ENCODE measurements around the gene SLC43A1. TPM values are rescaled to one million over a fixed set of nuclear protein-coding genes. Genes with fewer than 3 reads are reported as not detected.

The SLC43A1 gene
- total RNA-seq, 1 donor from 2014 or later, result 1.3 TPM

DNA sequence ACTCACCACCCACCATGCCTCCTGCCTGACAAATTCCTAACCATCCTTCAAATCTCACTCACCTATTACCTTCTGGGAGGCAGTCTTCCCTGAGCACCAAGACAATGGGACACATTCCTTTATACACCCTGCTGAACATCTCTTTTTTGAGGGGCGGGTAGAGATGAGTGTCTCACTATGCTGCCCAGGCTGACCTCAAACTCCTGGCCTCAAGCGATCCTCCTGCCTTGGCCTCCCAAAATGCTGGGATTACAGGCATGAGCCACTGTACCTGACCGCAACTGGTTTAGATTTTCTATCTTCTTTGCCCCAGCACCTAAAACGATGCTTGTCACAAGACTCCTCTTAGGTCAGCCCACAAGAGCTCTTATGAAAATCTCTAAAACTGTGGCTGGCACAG, 7.9 kb upstream of the SLC43A1 start:
- DNase-seq (ENCODE audit: low read depth) (no peak), FAIRE-seq (no peak)
- H3K36me3 ChIP-seq (ENCODE audit: control insufficient read depth, insufficient read depth, low read length), result peaks cover 2% of the 10 kb centered on the region
- no peak overlapping the region for H3K4me3 ChIP-seq (ENCODE audit: low read depth, low read length)
- TF ChIP-seq, protein P1, sequence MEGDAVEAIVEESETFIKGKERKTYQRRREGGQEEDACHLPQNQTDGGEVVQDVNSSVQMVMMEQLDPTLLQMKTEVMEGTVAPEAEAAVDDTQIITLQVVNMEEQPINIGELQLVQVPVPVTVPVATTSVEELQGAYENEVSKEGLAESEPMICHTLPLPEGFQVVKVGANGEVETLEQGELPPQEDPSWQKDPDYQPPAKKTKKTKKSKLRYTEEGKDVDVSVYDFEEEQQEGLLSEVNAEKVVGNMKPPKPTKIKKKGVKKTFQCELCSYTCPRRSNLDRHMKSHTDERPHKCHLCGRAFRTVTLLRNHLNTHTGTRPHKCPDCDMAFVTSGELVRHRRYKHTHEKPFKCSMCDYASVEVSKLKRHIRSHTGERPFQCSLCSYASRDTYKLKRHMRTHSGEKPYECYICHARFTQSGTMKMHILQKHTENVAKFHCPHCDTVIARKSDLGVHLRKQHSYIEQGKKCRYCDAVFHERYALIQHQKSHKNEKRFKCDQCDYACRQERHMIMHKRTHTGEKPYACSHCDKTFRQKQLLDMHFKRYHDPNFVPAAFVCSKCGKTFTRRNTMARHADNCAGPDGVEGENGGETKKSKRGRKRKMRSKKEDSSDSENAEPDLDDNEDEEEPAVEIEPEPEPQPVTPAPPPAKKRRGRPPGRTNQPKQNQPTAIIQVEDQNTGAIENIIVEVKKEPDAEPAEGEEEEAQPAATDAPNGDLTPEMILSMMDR (IDR thresholded peaks at IDR 0.05; ENCODE audit: insufficient read depth, low read length, severe bottlenecking), result no peak
- no peaks in the 10 kb centered on the region for H3K27me3 ChIP-seq (ENCODE audit: control insufficient read depth, insufficient read depth, low read length)

DNA sequence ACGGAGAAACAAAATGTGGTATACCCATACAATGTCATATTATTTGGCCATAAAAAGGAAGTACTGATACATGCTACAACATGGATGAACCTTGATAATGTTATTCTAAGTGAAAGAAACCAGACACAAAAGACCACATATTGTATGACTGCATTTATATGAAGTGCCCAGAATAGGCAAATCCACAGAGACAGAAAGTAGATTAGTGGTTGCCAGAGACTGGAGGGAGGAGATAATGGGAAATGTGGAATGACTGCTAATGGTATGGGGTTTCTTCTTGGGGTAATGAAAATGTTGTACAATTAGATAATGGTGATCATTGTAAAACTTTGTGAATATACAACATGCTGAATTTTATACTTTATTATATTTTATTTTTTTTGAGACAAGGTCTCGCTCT, 5.6 kb upstream of the SLC43A1 start:
- DNase-seq (ENCODE audit: low read depth) (no peak), FAIRE-seq (no peak)
- TF ChIP-seq, protein P1 (IDR thresholded peaks at IDR 0.05; ENCODE audit: insufficient read depth, low read length, severe bottlenecking), result no peak
- Histone ChIP-seq H3K27me3 (ENCODE audit: control insufficient read depth, insufficient read depth, low read length) (no peaks in the 10 kb centered on the region), H3K4me3 (ENCODE audit: low read depth, low read length) (no peak overlapping the region), H3K36me3 (ENCODE audit: control insufficient read depth, insufficient read depth, low read length) (no peaks in the 10 kb centered on the region)

DNA sequence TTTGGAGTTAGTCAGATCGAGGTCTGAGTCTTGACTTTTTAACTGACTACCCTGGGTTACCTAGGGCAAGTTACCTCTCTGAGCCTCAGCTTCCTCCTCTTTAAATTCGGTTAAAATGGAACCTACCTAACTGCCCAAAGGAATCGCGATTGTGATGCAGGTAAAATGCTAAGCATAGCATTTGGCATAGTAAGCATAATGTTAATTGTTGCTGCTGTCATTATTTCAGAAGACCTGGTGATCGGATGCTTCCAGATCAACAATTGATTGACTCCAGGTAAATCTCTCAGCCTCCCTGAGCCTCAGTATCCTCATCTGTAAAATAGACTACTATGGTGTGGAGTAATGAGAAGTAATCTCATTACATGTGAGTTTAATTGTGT, 550 bp upstream of the SLC43A1 start:
- peaks cover 12% of the 10 kb centered on the region for H3K27me3 ChIP-seq (ENCODE audit: control insufficient read depth, insufficient read depth, low read length)
- FAIRE-seq (no peak), DNase-seq (ENCODE audit: low read depth) (no peak)
- peak overlapping the region; percentile 45 for H3K4me3 ChIP-seq (ENCODE audit: low read depth, low read length)
- no peaks in the 10 kb centered on the region for H3K36me3 ChIP-seq (ENCODE audit: control insufficient read depth, insufficient read depth, low read length)
- TF ChIP-seq, protein P1 (IDR thresholded peaks at IDR 0.05; ENCODE audit: insufficient read depth, low read length, severe bottlenecking), result no peak

DNA sequence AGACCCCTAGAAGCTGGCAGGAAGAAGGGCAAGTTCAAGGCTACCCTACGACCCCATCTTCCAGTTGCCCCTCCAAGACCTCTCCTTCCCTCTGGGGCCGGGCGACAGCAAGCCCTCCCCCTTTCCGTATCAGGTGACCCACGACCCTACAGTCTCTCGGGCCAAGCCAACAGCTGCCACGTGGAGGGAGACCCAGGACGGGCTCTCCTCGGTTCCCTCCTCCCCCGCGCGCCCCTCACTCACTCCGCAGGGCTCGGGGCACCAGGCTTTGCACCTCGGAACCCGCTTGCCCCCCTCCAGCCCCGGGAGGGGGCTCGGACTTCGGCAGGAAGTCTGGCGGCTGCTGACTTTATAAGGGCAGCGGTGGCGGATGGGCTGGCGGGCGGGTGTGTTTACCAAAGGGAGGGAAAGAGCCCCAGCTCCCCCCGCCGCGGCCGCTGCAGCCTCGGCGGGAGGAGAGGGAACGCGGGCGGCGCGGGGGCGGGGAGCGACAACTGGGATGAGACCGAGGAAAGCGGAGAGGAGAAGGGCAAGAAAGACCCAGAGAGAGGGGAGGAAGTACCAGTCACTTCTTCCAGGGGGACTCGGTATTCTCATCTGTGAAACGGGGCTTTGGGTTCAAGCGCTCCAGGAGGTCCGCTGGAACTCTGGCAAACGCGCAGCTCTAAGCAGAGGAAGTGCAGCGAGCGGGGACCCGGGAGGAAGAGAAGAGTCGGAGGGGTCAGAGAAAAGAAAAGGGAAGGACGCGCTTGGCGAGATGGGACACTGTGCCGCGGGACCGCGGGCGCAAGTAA, 767 bp downstream of the SLC43A1 start:
- FAIRE-seq (no peak), DNase-seq (ENCODE audit: low read depth) (no peak)

DNA sequence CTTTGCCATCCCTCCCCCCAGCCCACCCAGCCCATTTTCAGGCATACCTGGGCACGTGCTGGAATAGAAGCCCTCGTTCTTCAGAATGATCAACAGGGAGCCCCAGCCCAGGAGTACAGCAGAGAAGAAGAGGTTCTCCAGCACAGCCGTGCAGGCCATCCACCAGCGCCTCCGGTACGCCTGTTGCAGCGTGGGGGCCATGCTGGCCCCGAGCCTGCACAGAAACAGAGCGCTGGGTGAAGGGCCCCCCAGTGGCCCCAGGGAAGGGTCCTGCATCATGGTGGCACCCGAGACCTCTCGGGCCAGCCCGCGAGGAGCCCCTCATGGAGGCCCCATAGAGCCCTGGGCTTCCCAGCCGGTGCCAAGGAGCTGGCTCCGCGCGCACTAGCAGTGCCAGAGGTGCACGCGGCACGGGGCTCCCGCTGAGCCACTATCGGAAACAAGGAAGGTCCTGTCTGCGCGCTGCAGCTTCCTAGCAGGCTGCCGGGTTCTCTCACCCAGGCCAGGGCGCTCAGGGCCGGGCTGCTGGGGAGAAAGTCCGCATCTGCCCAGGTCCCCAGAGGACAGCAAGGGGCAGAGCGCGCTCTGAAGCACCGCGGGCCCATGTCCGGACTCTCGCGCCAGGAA, 1.5 kb downstream of the SLC43A1 start:
- FAIRE-seq, result no peak
- TF ChIP-seq, protein P1 (IDR thresholded peaks at IDR 0.05; ENCODE audit: insufficient read depth, low read length, severe bottlenecking), result no peak
- Histone ChIP-seq H3K4me3 (ENCODE audit: low read depth, low read length) (peak overlapping the region; percentile 45), H3K27me3 (ENCODE audit: control insufficient read depth, insufficient read depth, low read length) (peaks cover 12% of the 10 kb centered on the region), H3K36me3 (ENCODE audit: control insufficient read depth, insufficient read depth, low read length) (no peaks in the 10 kb centered on the region)
- DNase-seq (ENCODE audit: low read depth), result no peak

More for the DNA sequence above, 767 bp downstream of the SLC43A1 start:
- Histone ChIP-seq H3K36me3 (ENCODE audit: control insufficient read depth, insufficient read depth, low read length) (no peaks in the 10 kb centered on the region), H3K27me3 (ENCODE audit: control insufficient read depth, insufficient read depth, low read length) (peaks cover 12% of the 10 kb centered on the region), H3K4me3 (ENCODE audit: low read depth, low read length) (peak overlapping the region; percentile 45)
- TF ChIP-seq, protein P1 (IDR thresholded peaks at IDR 0.05; ENCODE audit: insufficient read depth, low read length, severe bottlenecking), result no peak
